ENCODE results near the gene LIMS2.

The LIMS2 gene

DNA sequence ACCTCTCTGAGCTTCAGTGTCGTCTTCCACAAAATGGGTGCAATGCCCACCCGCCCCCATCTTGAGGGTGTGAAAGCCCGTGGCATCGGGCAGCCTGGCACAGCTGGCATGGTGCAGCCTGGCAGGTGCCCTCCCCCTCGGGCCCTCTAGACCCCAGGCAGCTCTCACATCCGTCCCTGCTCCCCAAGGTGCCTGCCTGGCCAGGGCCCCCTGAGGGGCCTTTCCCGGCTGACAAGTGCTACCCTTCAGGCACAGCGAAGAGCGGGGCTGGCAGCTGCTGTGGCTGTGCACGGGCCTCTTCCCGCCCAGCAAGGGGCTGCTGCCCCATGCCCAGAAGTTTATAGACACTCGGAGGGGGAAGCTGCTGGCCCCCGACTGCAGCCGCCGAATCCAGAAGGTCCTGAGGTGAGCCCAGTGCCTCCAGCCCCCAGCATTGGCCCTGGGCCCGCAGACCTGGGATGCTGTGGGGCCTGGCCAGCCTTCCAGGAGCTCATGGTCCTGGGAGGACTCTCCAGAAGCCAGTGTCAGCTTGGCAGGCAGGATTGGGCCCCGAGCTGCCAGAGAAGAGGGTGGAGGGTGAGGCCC, 43.2 kb downstream of the LIMS2 start:
- DNase-seq = no peak

DNA sequence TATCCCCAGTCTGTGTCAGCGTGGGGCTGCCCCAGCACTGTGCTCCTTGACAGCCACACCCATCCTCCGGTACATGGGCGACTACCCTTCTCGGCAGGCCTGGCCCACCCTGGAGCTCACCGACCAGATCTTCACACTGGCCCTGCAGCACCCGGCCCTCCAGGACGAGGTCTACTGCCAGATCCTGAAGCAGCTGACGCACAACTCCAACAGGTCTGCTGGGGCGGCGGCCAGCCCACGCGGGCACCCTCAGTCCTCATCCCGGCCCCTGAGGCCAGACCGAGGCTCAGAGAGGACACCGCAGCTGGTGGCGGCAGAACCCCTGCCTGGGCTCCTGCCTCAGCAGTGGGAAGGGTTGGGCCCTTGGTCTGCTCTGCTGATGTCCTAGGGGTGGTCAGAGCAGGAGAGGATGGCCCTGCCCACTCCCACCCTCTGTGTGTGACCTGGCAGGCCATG, 43.8 kb downstream of the LIMS2 start:
- no peak for DNase-seq

DNA sequence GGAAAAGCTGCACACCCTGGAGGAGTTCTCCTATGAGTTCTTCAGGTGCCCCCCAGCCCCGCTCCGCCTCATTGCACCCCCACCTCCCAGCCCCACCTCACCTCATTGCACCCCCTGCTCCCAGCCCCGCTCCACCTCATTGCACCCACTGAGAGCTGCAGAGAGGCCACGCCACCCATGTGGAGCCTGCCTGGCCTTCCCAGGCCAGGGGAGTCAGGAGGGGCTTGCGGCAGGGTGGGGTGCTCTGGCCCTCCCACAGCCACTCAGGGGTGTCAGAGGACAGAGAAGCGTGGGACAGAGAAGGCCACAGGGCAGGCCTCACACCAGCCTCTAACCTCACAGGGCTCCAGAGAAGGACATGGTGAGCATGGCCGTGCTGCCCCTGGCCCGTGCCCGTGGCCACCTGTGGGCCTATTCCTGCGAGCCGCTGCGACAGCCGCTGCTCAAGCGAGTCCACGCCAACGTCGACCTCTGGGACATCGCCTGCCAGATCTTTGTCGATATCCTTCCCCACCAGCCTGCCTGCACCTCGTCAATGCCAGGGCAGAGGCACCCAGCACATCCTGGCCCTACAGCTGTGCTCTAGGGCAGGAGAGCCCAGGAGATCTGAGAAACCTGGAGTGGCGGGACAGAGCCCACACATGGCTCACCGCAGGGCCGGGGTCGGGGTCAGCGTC, 44.3 kb downstream of the LIMS2 start:
- DNase-seq = no peak

DNA sequence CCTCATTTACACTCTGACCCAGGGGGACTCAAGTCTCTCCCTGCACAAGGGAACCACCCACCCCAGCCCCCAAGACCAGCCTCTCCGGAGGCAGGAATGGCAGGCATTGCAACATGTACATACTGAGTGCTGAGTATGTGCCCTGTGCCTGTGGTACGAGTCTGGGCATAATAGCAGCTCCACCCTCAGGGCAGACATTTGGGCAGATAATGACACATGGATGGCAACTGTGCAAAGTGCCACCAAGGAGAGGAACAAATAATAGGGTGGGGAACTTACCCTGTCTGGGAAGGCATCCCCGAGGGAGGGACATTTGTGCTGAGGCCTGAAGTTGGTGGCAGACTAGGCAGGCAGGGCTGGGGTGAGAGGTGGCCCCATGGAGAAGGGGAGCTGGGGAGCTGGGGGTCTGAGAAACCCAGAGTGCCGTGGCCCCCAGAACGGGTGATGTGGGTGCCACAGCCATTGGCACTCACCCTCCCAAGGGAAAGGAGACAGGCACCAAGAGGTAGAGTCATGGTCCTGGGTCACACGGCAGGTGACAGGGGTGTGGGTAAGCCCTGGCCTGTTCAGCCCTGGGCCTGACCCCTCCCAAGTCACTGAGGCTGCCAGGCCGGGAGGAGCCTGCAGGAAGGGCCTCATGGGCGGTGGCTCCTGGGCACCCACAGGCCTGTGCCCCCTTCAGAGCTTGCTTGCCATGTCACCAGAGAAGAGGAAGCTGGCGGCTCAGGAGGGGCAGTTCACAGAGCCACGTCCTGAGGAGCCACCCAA, 45.0 kb downstream of the LIMS2 start:
- no peak for DNase-seq

DNA sequence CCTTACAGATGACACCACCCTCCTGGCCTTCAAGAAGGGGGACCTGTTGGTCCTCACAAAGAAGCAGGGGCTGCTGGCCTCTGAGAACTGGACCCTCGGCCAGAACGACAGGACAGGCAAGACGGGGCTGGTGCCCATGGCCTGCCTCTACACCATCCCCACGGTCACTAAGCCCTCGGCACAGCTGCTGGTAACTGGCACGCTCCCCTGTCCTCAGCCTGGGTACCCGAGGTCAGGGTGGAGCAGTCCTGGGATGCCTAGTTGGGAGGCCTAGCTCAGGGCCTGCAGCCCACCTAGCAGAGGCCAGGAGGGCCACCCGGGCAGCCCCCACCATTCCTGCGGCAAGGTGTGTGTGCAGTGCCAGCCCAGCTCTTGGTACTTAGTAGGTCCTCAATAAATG, 45.7 kb downstream of the LIMS2 start:
- DNase-seq = no peak

DNA sequence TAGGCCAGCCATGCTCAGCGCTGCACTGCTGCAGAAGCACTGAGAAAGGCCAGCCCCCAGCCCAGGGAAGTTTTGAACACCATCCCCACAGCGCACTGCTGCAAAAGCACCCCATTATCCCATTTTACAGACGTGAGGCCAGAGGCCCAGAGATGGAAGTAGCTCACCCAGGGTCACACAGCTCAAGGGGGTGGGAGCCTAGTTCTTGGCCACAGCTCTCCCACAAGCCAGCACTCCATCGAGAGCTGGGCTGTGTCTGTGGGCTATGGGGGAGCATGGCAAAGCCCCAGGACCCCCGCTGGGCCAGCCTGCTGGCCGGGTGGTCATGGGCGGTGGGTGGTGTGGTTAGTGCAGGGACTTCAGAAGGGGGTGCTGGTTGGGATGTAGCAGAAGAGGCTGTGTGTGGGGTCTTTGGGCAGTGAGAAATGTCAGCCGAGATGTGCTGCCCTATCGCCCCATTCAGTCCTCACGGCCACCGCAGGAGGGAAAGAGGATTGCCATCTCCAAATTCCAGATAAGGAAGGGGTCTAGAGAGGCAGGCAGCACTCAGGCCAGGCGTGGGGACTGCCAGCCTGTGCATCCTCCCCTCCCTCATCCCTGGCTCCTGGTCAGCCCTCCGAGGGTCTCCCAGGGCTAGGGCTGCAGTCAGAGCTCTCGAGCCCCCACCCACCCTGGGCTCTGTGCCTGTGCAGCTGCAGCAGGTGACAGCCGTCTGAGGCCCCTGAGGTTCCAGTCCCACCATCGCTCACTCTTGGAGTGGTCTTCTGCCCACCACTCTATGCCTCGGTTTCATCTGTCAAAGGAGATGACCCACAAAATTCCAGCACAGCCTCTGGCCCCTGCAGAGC, 46.3 kb downstream of the LIMS2 start:
- no peak for DNase-seq

DNA sequence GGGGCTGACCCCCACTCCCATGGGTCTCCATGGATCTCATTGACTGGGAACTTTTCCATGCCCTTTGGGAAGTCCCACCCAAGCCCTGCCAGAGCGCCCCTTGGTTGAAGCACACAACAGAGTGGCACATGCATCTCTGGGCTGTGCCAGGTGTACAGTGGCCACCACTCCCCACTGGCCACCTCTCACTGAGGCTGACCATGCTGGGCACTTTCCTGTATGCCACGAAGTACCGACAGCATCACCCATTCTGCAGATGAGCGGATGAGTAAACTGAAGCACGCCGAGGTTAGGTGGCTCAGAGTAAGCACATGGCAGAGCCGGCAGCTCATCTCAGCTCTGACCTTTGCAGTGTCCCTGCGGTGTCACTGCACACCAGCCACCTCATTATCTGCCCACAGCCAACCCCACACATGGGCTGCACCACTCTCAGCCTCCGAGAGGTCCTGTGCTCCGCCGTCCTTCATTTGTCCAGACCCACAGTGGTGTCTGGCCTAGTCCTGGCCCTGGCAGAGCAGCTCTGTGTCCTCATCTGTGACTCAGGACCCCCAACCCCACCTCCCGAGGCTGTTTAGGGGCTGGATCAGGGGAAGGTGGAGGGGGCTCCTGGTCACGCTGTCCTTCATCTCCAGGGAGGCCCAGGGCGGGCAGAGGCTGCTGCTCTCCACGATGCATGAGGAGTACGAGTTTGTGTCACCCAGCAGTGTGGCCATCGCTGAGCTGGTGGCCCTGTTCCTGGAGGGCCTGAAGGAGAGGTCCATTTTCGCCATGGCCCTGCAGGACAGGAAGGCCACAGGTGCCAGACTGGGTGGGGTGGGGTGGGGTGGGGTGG, 47.4 kb downstream of the LIMS2 start:
- DNase-seq = no peak

DNA sequence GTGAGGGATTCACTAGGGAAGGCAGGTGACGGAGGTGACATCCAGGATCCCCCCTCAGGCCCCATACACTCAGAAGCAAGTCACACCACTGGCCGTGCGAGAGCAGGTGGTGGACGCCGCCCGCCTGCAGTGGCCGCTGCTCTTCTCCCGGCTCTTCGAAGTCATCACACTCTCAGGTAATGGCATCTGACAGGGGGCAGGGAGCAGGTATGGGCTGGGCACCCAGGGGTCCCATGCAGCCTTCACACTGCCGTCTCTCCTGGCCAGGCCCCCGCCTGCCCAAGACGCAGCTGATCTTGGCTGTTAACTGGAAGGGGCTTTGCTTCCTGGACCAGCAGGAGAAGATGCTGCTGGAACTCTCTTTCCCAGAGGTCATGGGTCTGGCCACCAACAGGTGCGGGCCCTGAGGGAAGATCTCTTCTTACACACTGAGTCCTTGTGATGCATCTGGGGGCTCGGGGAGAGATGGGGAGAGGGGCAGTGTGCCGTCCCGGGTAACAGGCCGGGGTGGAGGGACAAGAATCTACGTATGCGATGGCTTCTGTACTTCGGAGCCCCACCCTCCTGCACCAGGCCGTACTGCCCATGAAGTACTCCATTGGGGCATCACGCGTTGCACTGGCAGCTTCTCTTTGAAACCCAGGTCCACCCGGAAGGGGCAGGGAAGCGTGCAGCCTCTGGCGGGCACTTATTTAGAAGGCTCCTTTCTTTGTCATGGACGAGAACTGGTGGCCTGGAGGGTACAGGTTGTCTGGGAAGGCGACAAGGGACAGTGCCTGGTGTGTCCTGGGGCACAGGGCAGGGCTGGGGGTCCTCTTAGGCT, 48.2 kb downstream of the LIMS2 start:
- DNase-seq = no peak

DNA sequence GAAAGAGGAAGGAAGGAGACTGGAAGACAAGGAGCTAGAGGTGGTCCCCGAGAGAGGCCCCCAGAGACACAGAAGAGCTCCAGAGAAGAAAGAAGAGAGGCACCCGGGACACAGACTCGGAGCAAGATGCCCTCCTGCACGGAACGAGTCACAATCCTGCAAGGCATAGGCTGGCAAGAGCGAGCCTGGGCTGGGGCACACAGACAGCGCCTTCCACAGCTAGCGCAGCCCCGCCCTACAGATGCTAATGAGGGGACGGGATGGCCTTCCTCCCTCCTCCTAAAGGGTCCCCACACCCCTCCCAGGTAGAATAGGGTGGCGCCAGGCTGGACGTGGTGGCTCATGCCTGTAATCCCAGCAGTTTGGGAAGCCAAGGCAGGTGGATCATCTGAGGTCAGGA, 49.2 kb downstream of the LIMS2 start:
- no peak for DNase-seq

DNA sequence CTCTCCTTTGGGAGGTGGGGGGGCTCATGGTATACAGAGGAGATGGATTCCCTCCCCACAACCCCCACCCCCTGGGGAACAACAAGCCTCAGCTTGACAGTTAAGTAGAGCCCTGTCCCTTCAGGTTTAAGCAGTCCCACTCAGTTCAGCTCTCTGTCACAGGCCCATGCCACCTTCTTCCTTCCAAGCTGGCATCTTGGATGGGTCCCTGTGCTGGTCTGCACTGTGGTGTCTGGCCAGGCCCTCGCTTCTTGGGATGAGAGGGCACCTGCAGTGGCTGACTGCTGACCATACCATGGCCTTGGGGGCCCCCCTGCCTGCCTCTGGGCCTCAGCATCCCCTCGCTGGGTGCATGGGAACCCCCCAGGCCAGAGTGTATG, 49.8 kb downstream of the LIMS2 start:
- no peak for DNase-seq

DNA sequence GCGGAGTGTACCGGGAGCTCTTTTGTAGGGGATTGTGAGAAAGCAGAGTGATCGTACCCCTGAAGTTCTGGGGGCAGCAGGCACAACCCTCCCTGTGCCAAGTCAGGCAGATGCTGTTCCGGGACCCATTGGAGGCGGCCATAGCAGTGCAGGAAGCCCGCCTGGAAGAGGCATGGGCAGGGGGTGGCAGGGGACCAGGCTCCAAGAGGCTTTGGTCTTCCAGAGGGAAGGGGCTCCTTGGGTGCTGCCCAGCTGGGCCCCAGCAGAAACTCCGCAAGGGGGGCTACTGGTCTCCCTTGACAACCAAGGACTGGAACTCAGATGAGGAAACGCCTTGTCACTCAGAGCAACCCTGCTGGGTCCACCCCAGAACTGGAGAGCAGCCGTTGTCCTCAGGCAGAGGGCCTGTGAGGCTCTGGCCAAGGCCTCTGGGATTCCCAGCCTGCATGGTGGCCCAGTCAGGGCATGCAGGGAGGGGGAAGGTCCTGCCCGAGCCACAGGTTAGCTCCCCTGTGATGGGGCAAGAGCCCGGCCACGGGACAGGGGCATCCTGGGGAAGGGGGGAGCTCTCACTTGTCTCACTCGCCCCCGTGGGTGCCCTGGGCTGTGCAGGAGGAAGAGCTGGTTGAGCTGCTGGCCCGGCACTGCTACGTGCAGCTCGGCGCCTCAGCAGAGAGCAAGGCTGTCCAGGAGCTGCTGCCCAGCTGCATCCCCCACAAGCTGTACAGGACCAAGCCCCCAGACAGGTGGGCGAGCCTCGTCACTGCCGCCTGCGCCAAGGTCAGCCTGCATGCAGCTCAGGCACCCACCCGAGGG, 50.4 kb downstream of the LIMS2 start:
- DNase-seq = no peak

DNA sequence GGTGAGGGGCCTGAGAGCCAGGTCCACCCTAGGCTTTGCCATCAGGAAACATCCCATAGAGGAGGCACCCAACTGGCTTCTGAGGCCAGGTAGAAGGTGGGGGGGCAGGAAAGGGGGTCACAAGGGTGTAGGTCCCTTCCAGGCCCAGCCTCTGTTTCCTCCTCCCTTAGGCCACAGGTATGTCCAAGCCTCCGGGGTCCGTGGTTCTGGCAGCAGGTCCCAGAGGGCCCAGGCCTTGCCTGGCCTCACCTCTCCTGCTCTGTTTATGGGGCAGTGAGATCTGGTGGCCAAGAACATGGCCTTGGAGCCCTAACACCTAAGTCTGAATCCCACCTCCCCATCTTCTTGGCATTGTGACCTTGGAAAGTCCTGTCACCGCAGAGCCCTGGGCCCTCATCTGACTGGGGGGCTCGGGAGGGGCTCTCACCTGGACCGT, 51.0 kb downstream of the LIMS2 start:
- DNase-seq = no peak

DNA sequence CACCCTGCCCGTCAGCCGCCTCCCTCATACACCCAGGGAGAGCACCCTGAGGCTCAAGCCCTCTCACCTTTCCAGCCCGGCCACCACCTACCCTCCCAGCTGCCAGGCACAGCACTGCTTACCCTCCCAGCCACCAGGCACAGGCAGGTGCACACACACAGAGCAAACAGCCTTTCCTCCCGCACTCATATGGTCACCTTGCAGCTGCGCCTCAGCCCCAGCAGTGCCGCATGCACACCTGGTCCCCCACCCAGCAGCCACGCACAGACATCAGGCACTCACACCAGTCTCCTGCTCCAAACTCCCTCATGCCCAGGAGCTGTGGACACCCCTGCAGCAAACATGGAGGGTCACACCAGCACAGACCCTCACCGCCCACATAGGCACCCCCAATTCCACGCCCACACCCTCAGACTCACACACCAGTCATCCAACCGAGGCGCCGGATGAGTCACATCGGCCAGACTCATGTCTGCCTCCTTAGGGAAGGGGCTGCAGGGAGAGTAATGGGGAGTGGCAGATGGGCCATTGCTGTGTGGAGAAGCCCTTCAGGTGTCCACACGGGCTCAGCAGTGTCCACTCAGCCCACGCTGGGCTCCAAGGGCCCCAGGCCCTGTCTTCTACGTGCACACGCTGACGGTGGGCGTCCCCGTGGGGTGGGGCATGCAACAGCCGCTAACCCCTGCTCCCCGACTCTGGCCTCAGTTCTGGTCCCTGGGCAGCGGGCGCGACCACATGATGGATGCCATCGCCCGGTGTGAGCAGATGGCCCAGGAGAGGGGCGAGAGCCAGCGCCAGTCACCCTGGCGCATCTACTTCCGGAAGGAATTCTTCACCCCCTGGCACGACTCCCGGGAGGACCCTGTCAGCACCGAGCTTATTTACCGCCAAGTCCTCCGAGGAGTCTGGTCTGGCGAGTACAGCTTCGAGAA, 51.7 kb downstream of the LIMS2 start:
- DNase-seq = no peak

DNA sequence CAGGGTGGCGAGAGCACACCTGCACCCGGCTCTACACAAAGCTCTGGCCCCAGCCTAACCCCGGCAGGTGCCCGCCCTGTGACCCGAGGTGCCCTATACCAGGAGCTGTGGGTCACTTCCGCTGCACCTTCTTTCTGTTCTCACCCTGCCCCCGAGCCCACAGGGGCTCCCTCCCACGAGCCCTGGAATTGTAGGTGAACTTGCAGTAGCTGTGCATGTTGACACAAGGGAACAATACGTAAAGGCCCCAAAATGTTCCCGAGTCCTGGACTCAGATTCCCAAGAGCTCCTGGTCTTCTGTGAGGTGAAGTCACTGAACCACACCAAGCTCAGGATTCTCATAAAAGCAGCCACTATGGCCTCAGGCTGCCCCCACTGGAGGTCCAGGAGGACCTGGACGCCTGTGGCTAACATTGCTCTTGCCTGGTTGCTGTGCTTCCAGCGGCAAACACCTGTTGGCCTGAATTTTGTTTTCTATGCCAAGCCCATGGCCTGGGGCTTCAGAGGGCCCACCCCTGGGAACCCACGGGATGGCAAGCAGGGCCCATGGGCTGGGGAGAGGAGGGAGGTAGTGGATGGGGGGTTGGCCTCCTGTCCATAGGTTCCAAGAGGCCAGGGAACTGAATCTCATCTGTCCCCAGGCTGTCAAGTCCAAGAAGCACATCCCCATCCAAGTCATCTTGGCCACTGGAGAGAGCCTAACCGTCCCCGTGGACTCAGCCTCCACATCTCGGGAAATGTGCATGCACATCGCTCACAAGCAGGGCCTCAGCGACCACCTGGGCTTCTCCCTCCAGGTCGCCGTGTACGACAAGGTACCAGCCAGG, 52.6 kb downstream of the LIMS2 start:
- no peak for DNase-seq

DNA sequence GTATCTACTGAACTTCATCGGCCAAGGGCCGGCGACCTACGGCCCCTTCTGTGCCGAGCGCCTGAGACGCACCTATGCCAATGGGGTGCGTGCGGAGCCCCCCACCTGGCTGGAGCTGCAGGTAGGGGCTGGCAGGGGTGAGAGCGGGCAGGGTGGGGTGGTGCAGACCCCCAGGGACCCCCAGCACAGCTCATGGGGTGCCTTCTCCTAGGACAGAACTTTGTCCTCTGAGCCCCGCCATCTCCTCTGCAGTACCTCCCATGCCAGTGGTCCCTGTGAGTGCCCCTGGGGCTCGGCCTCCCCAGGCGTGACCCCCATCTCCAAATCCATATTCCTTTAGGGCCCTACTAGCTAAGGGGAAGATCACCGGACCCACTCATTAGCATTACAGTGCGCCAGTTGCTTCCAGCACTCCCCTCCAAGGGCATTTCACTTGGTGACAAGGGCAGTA, 53.3 kb downstream of the LIMS2 start:
- DNase-seq = no peak

DNA sequence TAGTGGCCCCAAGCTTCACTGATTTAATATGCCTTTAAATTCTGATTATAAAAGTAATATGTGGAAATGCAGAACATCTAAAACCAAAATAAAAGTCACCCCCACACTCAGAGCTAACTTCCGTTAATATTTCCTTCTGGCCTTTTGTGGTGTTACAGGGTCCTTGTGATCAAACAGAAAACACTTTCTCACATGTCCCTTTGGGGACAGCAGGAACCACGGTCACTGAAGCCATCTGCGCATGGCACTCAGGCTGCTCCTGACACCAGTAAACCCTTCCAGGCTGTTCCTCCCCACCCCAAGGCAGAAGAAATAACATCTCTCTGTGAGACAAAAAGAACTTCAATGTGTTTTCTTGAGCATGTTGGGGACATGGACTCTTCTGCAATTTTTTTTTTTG, 54.5 kb downstream of the LIMS2 start:
- no peak for DNase-seq

DNA sequence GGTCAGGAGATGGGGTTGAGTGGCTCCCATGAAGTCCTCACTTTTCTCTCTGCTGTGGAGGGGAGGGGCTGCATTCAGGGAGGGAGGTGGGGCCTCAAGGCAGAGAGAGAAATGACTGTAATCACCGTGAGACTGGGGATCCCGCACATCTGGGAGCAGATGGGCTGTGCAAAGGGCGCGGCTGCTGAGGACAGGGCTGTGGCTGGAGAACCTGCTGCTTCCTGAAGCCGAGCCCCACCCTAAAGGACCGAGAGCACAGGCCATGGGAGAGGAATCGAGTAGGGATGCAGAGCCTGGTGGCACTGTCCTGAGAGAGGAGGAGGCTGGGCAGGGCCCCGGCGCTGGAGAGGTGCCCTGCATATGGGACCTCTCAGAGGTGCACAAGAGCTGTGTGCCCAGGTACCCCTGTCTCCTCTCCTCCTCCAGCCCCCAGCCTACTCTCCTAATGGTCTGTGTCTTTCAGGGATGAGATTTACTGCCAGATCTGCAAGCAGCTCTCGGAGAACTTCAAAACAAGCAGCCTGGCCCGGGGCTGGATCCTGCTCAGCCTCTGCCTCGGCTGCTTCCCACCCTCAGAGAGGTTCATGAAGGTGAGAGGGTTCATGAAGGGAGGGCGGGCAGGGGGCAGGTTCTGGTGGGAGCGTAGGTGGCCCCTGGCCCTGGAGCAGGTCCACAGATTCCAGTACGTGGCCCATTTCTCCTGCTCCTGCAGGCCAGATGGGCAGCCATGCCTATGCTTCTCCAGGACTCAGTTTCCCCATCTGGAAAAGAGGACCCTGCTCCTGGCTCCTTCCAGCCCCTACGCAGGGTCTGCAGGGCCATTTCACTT, 55.2 kb downstream of the LIMS2 start:
- no peak for DNase-seq
